Measurements from ENCODE around the gene COCH.

The COCH gene

DNA sequence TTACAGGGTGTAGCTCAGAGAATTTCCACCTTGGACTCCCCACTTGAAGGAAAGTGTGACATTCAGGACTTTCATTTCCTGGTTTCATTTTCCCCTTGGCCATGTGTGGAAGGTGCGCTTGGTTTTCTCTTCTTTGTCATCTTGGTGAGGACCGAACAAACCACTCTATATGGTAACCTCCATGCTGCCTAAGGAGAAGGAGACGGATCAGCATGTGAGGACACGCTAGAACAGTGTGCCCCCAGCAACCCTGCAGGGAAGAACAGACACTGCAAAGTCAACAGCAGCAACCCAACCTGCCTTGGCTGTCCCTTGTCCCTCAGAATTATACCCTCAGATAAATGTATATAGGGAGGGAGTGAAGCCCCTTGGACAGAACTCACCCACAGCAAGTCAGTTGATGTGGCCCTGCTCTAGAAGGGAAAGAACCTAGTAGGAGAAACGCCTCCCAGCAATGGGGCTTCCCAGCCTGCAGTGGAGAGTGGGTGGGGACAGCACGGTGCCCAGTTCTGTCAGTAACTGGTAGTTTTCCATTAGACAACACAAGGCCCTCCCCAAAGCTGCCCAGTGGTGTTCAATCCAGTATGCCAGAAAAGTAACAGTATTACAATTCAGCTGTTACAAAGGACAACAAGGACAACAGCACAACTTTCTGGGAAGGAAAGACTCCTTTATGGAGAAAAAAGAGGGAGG lies 18.9 kb upstream of the COCH start:
- no peaks in the 10 kb centered on the region for H3K9me3 ChIP-seq (replicated peaks; ENCODE audit: insufficient read depth, low read length)
- H2AFZ ChIP-seq (ENCODE audit: low read length), result no peak overlapping the region
- no peaks in the 10 kb centered on the region for H3K79me2 ChIP-seq (ENCODE audit: low read length)
- no peak overlapping the region for H3K27ac ChIP-seq (ENCODE audit: low read length)
- H4K20me1 ChIP-seq (ENCODE audit: insufficient read depth, low read length), result no peaks in the 10 kb centered on the region
- H3K4me2 ChIP-seq (ENCODE audit: low read depth, low read length), result no peak overlapping the region
- TF ChIP-seq CTCF (IDR thresholded peaks at IDR 0.05; ENCODE audit: low read length) (no peak), EZH2 (optimal IDR thresholded peaks at IDR 0.05; ENCODE audit: low read depth, low read length) (no peak), EZH2phosphoT487 (IDR thresholded peaks at IDR 0.05; ENCODE audit: low read length) (no peak)
- no peaks in the 10 kb centered on the region for H3K27me3 ChIP-seq (replicated peaks; ENCODE audit: insufficient read depth, low read length)
- no peaks in the 10 kb centered on the region for H3K4me1 ChIP-seq (ENCODE audit: low read length)
- no peaks in the 10 kb centered on the region for H3F3A ChIP-seq (ENCODE audit: insufficient read depth, low read length)
- no peaks in the 10 kb centered on the region for H3K9me2 ChIP-seq (replicated peaks; ENCODE audit: insufficient read depth, low read length)
- no peak overlapping the region for H3K4me3 ChIP-seq (ENCODE audit: low read length)
- H3K36me3 ChIP-seq (replicated peaks; ENCODE audit: insufficient read depth, low read length), result no peaks in the 10 kb centered on the region
- H3K9ac ChIP-seq (ENCODE audit: low read length), result no peak overlapping the region
- DNase-seq, result no peak

- DNase-seq, result no peak
- no peaks in the 10 kb centered on the region for H3K9me3 ChIP-seq (replicated peaks; ENCODE audit: insufficient read depth, low read length)
- H3K36me3 ChIP-seq (replicated peaks; ENCODE audit: insufficient read depth, low read length), result no peaks in the 10 kb centered on the region
- TF ChIP-seq EZH2 (optimal IDR thresholded peaks at IDR 0.05; ENCODE audit: low read depth, low read length), result no peak
- no peak for TF ChIP-seq CTCF (IDR thresholded peaks at IDR 0.05; ENCODE audit: low read length)
- TF ChIP-seq EZH2phosphoT487 (IDR thresholded peaks at IDR 0.05; ENCODE audit: low read length), result no peak
- H3K79me2 ChIP-seq (ENCODE audit: low read length), result no peaks in the 10 kb centered on the region
- peaks cover 15% of the 10 kb centered on the region for H3K4me1 ChIP-seq (ENCODE audit: low read length)
- no peaks in the 10 kb centered on the region for H3K27me3 ChIP-seq (replicated peaks; ENCODE audit: insufficient read depth, low read length)
- no peaks in the 10 kb centered on the region for H4K20me1 ChIP-seq (ENCODE audit: insufficient read depth, low read length)
- no peak overlapping the region for H2AFZ ChIP-seq (ENCODE audit: low read length)
- H3K27ac ChIP-seq (ENCODE audit: low read length), result no peak overlapping the region
- H3K9ac ChIP-seq (ENCODE audit: low read length), result no peak overlapping the region
- no peaks in the 10 kb centered on the region for H3F3A ChIP-seq (ENCODE audit: insufficient read depth, low read length)
- no peak overlapping the region for H3K4me3 ChIP-seq (ENCODE audit: low read length)
- H3K4me2 ChIP-seq (ENCODE audit: low read depth, low read length), result no peak overlapping the region
- no peaks in the 10 kb centered on the region for H3K9me2 ChIP-seq (replicated peaks; ENCODE audit: insufficient read depth, low read length)
These were observed 13.2 kb upstream of the COCH start for GRCh38 chr14:30861200-30861599.

GRCh38 chr14:30864934-30865333 lies 9.4 kb upstream of the COCH start:
- Histone ChIP-seq H3K9me3 (replicated peaks; ENCODE audit: insufficient read depth, low read length) (no peaks in the 10 kb centered on the region), H3K27me3 (replicated peaks; ENCODE audit: insufficient read depth, low read length) (no peaks in the 10 kb centered on the region), H3F3A (ENCODE audit: insufficient read depth, low read length) (no peaks in the 10 kb centered on the region), H3K79me2 (ENCODE audit: low read length) (no peaks in the 10 kb centered on the region), H3K9me2 (replicated peaks; ENCODE audit: insufficient read depth, low read length) (no peaks in the 10 kb centered on the region), H2AFZ (ENCODE audit: low read length) (no peak overlapping the region), H4K20me1 (ENCODE audit: insufficient read depth, low read length) (no peaks in the 10 kb centered on the region), H3K4me1 (ENCODE audit: low read length) (peaks cover 15% of the 10 kb centered on the region), H3K27ac (ENCODE audit: low read length) (no peak overlapping the region), H3K36me3 (replicated peaks; ENCODE audit: insufficient read depth, low read length) (no peaks in the 10 kb centered on the region), H3K4me3 (ENCODE audit: low read length) (no peak overlapping the region), H3K4me2 (ENCODE audit: low read depth, low read length) (peak overlapping the region; percentile 13; the same call in 1 of the 2 replicates), H3K9ac (ENCODE audit: low read length) (no peak overlapping the region)
- DNase-seq, result peak; percentile 59
- TF ChIP-seq CTCF (IDR thresholded peaks at IDR 0.05; ENCODE audit: low read length), result no peak
- TF ChIP-seq EZH2 (optimal IDR thresholded peaks at IDR 0.05; ENCODE audit: low read depth, low read length), result no peak
- no peak for TF ChIP-seq EZH2phosphoT487 (IDR thresholded peaks at IDR 0.05; ENCODE audit: low read length)

Data from MM.1S (cell line).